NT2/D1 (cell line): ENCODE results near the gene HCN2.

Experiments
- YY1 ChIP-seq: IDR thresholded peaks from 2 replicates; pipeline ENCODE4 v1.6.1; 2011; ENCODE audit not compliant: insufficient read length, insufficient read depth
- ZNF274 ChIP-seq: IDR thresholded peaks from 2 replicates; pipeline ENCODE4 v1.6.1; 2011; ENCODE audit warnings: mild to moderate bottlenecking, low read depth, low read length

DNA sequence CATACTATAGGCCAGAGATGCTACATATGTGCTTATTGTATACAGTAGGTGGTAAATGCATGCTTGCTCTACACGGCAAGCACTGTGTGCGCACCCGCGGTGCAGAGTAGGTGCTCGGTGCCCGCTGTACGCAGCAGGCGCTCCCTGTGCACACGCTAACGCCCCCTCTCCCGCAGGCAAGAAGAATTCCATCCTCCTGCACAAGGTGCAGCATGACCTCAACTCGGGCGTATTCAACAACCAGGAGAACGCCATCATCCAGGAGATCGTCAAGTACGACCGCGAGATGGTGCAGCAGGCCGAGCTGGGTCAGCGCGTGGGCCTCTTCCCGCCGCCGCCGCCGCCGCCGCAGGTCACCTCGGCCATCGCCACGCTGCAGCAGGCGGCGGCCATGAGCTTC is 25.9 kb downstream of the HCN2 start:
- TF ChIP-seq ZNF274 (no peak), YY1 (no peak)
